Pulmonary artery endothelial cell (primary cell): ENCODE results near the gene TMEM209. TPM values are rescaled to one million over a fixed set of nuclear protein-coding genes. Genes with fewer than 3 reads are reported as not detected.
"Not testable (repeated sequence)": the region's sequence is repeated elsewhere in the genome, so short reads cannot be mapped to it uniquely, and the experiment has no call there.

Experiments used
- DNase-seq: peaks from one replicate; pipeline ENCODE4 v3.0.0-alpha.2; 2011; ENCODE audit warnings: low read depth, low spot score
- total RNA-seq: library from RNA; depleted of rRNA; stranded (reverse); fragments of >200 nt; gene quantifications from 2 replicates; pipeline ENCODE4 v1.2.3, GENCODE V29; 2014

Gene TMEM209
- total RNA-seq, 1 donor from 2014 or later, result 8.3 TPM

DNA sequence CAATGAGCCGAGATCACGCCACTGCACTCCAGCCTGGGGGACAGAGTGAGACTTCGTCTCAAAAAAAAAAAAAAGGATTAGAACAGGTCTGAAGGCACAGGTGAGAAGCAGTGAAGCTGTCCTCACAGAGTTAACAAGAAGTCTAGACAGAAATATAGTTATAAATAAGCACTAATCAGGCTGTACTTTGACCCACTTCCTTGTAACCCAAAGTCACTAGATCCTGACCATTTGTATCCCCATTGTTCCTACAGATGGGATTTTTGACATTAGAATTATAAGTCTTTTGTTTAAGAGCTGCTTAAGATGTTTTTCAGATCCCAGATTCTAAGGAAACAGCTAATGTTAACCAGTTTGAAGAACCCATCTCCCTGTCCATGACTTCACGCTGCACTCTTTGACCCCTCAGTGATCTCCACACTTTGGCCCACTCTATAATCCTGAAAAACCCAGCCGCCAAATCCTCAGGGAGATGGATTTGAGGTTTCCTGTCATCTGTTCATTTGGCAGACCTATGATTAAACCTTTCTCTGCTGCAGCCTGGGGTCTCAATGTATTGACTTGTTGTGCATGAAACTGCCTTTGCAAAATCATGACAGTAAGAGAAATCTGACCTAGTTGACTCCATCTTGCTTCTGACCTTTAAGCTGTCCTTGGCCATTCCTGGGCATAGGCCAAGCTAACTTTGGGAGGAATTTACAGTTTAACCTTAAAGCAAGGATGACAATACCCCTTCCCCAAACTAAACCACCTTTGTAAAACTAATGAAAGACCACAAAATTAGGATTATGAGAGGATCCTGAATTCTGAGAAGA, 13.8 kb upstream of the TMEM209 start:
- no peak for DNase-seq

GRCh38 chr7:130216750-130217149, 11.5 kb upstream of the TMEM209 start:
- DNase-seq, result no peak

DNA sequence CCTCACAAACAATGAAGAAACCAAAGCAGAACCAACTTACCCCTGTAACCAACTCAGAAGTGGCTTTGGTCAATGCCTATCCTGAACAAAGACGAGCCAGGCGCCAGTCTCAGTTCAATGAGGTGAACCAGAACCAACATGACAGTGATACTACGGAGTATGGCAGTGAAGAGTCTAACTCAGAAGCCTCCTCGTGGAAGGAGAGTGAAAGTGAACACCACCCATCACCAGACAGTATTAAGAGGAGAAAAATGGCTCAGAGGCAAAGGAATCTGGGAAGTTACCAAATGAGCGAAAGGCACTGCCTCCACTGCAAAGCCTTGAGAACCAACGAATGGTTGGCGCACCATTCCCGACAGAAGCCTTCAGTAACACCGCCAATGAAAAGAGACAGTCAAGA, 10.8 kb upstream of the TMEM209 start:
- DNase-seq, result no peak

DNA sequence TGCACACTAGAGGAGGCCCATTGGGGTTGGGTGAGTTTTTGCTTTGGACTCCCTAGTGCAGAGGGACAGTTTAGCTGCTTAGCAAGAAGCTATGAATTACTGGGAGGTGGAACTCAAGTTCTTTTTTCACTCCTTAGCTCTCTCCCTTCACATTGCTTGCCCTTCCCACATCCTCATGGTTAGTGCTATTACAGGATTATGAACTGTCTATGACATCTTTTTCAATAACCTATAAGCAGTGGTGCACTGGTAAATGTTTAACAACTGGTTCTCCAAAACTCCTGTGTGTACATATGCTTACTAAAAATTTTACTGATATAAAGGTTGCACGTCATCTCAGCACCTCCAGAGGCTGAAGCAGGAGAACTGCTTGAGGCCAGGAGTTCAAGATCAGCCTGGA, 8.6 kb upstream of the TMEM209 start:
- DNase-seq, result no peak

DNA sequence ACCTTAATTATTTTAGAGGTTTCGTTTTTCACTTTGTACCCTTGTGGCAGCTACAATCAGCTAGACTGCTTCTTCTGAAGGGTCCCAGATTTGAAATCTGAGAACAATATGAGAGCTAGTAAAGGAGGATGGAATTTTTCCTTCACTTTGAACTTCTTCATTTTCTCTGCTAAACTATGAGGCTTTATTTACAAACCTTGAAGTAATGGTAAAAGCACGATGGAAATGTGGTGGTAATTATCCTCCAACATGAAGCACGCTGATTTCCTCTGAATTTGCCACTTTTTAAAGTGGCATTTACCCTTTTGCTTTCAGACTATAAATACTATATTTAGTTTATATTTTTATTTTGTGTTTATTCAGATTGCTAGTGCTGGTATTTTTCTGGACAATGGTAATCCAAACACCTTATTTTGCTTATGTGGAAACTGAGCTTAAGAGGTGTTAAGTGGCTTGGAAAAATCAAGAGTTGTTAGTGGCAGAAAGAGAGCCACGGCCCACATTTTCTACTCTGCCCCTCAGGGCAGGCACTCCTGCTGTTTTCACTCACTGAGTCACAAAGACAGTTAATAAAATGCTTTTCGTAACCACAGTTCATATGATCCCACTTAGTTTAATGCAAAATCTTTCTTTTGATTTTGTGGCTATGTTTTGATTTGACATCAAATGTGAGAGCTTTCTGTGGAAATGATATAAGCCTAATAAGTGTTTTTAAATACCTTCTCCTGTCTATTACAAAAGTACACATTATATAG, 5.2 kb upstream of the TMEM209 start:
- DNase-seq, result no peak

- DNase-seq, result no peak
Observed at GRCh38 chr7:130208516-130208915, 3.3 kb upstream of the TMEM209 start.

DNA sequence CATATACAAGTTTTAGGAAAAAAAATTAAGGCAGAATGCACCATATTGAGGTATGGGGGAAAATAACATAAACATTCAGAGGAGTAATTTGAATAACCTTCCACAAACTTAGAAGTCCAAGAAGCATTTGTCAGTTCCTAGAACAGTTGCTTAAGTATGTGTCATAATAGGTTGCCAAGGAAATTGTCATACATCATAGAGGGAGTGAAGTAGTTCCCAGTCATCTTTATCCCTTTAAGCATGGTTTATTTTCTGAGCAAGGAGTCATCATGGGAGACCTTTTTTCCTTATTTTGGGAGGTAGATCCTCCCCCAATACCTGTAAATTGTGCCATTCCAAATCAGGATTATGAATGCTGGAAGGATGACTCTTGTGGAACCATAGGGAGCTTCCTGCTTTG, 2.4 kb upstream of the TMEM209 start, which contains the start of gene SSMEM1:
Gene SSMEM1, plus strand, starts transcription at position 219 of the 400 bp plus-strand sequence. Its CDS starts 51 bp downstream, at position 270.
- DNase-seq, result no peak

DNA sequence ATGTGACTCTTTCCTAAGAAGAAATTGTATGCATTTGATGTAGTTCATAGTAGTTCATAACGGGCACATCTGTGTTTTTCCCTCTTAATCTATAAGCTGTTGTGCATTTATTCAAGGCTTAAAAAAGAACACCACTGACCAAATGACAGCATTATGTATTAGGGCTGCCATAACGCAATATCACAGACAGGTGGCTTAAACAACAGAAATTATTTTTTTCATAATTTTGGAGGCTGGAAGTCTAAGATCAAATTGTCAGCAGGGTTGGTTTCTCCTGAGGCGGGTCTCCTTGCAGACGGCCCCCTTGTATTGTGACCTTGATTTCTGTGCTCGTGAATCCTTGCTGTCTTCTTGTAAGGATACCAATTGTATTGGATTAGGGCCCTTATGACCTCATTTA, 1.8 kb upstream of the TMEM209 start:
- DNase-seq, result no peak

DNA sequence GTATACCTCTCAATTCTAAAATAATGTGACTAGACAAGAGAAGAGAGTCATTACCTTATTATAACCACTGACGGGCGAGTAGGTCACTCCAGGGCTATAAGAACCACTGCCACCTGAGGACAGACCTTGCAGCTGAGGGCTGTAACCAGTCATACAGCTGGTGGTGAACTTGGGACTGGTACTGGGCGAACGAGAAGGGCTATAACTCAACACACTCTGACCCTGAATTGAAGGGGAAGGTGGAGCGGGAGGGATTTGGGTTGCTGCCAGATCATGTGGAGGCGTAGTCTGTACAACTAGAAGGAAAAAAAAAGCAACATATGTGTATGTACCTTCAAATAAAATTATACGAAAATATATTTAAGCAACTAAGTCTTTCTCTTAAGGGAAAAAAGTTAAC, 3.4 kb downstream of the TMEM209 start:
- DNase-seq, result no peak

GRCh38 chr7:130197094-130197493, 8.1 kb downstream of the TMEM209 start:
- DNase-seq, result no peak

- DNase-seq, result no peak
Observed at GRCh38 chr7:130196476-130196875, 8.7 kb downstream of the TMEM209 start.

GRCh38 chr7:130195396-130195795, 9.8 kb downstream of the TMEM209 start:
- DNase-seq, result no peak

DNA sequence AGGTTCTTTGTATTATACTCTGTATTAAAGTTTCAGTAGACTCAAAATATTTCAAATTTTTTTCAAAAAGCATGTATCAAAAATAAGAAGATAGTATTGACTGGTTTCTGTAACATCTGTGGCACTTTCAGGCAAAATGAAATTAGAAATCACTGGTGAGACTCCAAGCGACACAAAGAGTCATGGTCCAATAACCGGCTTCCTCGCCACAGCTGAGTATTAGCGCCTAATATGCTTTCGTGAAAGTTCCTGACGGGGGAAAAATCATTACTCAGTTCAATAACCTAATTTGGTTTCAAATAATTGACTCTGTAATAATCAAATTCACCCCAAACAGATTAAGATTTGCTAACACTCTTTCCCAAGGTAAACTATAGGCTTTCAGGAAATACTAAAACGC, 13.4 kb downstream of the TMEM209 start:
- no peak for DNase-seq

DNA sequence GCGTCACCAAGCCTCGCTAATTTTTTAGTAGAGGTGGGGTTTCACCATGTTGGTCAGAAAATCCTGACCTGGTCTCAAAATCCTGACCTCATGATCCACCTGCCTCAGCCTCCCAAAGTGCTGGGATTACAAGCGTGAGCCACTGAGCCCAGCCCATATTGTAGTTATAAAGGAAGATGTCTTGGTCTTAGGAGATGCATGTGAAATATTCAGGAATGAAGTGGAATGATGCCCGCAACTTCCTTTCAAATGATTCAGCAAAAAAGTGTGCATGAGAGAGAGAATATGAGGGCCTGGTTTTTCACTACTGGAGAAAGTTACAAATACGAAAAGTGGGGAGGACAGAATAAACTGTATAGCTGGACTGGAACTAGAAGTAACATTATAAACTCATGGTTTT, 15.9 kb downstream of the TMEM209 start:
- no peak for DNase-seq

DNA sequence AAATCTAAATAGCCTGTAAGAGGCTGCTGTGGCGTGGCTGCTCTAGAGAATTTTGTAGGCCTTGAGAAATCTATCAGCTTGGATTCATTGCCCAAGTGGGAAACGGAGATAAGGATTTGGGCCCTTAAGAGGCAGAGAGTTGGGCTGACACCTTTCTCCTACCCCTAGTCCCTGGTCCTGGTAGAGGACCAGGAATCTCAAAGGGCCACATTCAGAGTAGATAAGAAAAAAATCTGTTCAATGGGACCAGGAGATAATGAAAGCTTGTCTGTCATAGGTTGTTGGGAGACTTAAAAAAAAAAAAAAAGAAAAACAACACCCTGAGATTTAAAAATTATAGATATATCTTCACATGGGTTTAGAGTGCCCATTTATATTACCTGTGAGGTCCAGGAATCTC, 17.8 kb downstream of the TMEM209 start:
- DNase-seq, result no peak

DNA sequence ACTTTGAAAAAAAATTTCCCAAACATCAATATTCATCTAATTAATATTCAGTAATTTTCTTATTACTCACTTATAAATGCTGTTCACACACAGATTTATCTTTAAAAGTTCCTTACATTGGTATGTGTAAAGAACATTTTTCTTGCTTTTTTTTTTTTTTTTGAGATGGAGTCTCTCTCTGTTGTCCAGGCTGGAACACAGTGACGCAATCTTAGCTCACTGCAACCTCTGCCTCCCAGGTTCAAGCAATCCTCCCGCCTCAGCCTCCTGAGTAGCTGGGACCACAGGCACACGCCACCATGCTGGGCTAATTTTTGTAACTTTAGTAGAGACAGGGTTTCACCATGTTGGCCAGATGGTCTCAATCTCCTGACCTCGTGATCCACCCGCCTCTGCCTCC, 20.9 kb downstream of the TMEM209 start:
- DNase-seq, result not testable (repeated sequence)

DNA sequence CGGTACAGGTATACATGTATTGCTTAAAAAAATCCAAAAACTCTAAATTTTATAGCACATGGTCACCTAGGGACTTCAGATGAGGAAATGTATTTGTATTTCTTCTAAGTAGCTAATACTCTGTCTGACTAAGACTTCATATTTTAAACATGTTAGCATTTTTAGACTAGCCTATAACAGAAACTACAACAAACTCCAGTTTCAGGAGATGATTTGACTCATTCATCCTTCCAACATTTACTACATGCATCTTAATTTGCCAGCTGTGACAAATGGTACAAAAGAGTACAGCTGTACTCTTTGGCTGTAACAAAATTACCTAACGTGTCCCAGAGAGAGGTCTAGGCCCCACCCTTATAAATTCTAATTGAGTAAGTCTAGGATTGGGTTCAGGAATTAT, 22.2 kb downstream of the TMEM209 start:
- no peak for DNase-seq

- no peak for DNase-seq
Observed at GRCh38 chr7:130181263-130181605, 24.0 kb downstream of the TMEM209 start.

DNA sequence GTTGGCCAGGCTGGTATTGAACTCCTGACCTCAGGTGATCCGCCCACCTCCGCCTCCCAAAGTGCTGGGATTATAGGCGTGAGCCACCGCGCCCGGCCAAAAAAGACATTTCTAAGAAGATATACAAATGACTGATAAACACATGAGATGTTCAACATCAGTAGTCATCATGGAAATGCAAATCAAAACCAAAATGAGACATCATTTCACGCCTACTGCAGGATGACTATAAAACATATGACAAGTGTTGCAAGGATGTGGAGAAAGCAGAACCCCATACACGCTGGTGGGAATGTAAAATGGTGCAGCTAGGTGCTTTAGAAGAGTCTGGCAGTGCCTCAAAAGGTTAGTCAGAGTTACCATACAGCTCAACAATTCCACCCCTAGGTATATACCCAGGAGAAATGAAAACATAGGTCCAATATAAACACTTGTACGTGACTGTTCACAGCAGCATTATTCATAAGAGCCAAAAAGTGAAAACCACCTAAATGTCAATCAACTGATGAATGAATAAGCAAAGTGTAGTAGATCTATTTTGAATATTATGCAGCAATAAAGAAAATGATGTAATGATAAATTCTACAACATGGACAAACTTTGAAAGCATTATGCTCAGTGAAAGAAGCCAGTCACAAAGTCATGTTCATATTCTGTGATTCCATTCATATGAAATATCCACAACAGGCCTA, 24.5 kb downstream of the TMEM209 start:
- no peak for DNase-seq

DNA sequence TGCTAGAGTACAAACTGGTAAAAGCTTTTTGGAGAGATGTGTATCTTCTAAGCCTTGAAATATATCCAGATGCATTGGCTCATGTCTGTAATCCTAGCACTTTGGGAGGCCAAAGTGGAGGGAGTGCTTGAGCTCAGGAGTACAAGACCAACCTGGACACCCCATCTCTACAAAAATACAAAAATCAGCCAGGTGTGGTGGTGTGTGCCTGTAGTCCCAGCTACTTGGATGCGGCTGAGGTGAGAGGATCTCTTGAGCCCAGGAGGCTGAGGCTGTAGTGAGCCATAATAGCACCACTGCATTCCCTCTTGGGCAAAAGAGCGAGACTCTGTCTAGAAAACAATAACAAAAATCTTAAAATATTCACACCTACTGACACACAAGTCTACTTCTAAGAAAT, 25.6 kb downstream of the TMEM209 start:
- DNase-seq, result no peak

GRCh38 chr7:130178251-130178650, 27.0 kb downstream of the TMEM209 start:
- DNase-seq, result no peak

DNA sequence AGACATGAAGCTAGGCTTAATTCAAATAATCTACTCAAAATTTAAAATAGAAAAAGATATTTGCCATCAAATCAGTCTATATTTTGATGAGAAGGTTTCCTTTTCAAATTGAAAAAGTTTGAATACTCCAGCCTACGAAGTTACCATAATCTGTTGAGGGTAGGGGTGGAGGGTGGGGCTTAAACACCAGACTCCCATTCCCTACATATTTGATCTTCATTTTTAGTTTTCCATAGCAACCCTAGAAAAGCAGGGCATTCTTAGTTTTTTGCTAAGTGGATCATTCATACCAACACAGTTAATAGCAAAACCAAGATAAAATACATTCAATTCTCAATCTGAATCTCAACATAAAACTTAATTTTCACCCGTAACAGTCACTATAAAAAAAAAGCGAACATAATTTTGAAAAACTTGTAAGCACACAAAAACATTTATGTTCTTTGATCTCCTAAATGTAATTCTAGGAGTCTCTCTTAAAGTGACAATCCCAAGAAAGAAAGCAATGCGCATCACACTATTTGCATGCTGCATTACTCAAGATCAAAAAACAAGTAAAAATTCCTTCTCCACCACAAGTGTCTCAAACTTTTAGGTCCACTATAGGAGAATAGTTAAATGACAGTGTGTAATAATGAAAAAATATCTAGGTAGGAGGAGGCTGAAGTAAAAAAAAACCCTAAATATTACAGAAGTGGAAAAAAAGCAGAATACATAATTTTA, 30.8 kb downstream of the TMEM209 start:
- no peak for DNase-seq
